Activated CD8-positive, alpha-beta memory T cell treated with anti-CD3 and anti-CD28 coated beads for 1 hour (primary cell): ENCODE results near the gene HDAC10.
A peak's percentile ranks its signal among the peaks of the same experiment; 100 is the strongest.

Experiments used
- DNase-seq, 2 donors: peaks; one replicate each; pipeline ENCODE4 v3.0.0-alpha.2; 2020; ENCODE audit warnings: low read depth in 1 of 2; ENCODE audit errors: extremely low read depth in 1 of 2

The HDAC10 gene

GRCh38 chr22:50204571-50204970 lies 46.5 kb downstream of the HDAC10 start:
- DNase-seq = no peak

- DNase-seq = no peak
Observed at GRCh38 chr22:50203288-50203687, 47.8 kb downstream of the HDAC10 start.

- DNase-seq = no peak
Observed at GRCh38 chr22:50202130-50202666, 48.9 kb downstream of the HDAC10 start.

- DNase-seq = no peak
Observed at GRCh38 chr22:50201191-50202129, 49.6 kb downstream of the HDAC10 start.

GRCh38 chr22:50200461-50201190 lies 50.4 kb downstream of the HDAC10 start, which contains the start of gene SELENOO:
Gene SELENOO (plus strand): TSS chr22:50201011. CDS start chr22:50201037, 26 bp downstream.
- peak; percentile 72 to 86 for DNase-seq

GRCh38 chr22:50199829-50200460 lies 51.1 kb downstream of the HDAC10 start:
- no peak for DNase-seq

- DNase-seq = no peak
Observed at GRCh38 chr22:50199251-50199721, 51.8 kb downstream of the HDAC10 start.

GRCh38 chr22:50198624-50199017 lies 52.4 kb downstream of the HDAC10 start:
- no peak for DNase-seq

- no peak for DNase-seq
Observed at GRCh38 chr22:50197856-50198623, 53.0 kb downstream of the HDAC10 start.

GRCh38 chr22:50197000-50197800 lies 53.9 kb downstream of the HDAC10 start:
- DNase-seq = no peak

GRCh38 chr22:50196256-50196655 lies 54.8 kb downstream of the HDAC10 start:
- no peak for DNase-seq
